Spleen (tissue), 7 donors: Measurements from ENCODE around the gene POU2AF1.

Experiments
- POLR2A ChIP-seq, 3 donors: fragments of 450-650 bp; IDR thresholded peaks; one replicate each; pipeline ENCODE4 v1.5.1; 2017; ENCODE audit warnings: antibody characterized with exemption in 3 of 3, mild to moderate bottlenecking in 1 of 3
- POLR2AphosphoS5 ChIP-seq, 3 donors: sonication (generic); formaldehyde crosslinking; IDR thresholded peaks; one replicate each; pipeline ENCODE4 v1.5.1; 2017; ENCODE audit warnings: antibody characterized with exemption in 3 of 3
- TF ChIP-seq, protein P1 (sequence below), 11 experiments: fragments of 200-600 bp in 7 of 11; fragments of 450-650 bp in 4 of 11; sonication (generic) in 4 of 11; IDR thresholded peaks in 8 of 11; conservative IDR thresholded peaks in 3 of 11; 1 replicate in 7 of 11; 2 replicates in 4 of 11; pipeline versions ENCODE4 v1.4.0 to v1.8.0; 2016 to 2021; ENCODE audit warnings: antibody characterized with exemption in 11 of 11, inconsistent platforms in 4 of 11, mild to moderate bottlenecking in 1 of 11
- donor health status: DM: no; HTN: no; CAD: no; lungs with moderate emphysema.
- donor health status: DM: no; HTN: no; CAD: no.
- donor health status: DM: no; HTN: no; CAD: no.

DNA sequence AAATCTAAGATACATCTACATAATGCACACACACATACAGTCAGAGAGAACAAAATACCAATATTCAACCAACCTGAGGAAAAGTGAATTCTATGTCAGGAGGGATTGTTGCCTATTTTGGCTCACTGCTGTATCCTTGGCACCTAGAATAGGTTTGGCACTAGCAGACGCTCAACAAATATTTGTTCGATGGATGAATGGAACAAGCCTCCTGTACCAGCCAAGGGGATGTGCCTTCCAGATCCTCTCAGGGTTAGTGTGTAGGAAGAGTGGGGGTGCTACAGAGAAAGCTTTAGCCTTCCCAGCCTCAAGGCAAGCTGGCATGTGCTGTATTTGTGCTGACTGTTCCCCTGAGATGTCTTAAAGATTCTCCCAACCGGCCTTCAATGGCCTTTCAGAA is 23.3 kb upstream of the POU2AF1 start:
- TF ChIP-seq, protein P1, sequence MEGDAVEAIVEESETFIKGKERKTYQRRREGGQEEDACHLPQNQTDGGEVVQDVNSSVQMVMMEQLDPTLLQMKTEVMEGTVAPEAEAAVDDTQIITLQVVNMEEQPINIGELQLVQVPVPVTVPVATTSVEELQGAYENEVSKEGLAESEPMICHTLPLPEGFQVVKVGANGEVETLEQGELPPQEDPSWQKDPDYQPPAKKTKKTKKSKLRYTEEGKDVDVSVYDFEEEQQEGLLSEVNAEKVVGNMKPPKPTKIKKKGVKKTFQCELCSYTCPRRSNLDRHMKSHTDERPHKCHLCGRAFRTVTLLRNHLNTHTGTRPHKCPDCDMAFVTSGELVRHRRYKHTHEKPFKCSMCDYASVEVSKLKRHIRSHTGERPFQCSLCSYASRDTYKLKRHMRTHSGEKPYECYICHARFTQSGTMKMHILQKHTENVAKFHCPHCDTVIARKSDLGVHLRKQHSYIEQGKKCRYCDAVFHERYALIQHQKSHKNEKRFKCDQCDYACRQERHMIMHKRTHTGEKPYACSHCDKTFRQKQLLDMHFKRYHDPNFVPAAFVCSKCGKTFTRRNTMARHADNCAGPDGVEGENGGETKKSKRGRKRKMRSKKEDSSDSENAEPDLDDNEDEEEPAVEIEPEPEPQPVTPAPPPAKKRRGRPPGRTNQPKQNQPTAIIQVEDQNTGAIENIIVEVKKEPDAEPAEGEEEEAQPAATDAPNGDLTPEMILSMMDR (IDR thresholded peaks at IDR 0.05 in 8 of 11, conservative IDR thresholded peaks at IDR 0.05 in 3 of 11), result no peak
- TF ChIP-seq POLR2AphosphoS5 (IDR thresholded peaks at IDR 0.05) (no peak), POLR2A (IDR thresholded peaks at IDR 0.05) (no peak)
